ENCODE data around the gene TMTC4. TPM values are rescaled to one million over a fixed set of nuclear protein-coding genes. Genes with fewer than 3 reads are reported as not detected.

The TMTC4 gene
- total RNA-seq, 3 donors from 2014 or later, result 16.6 to 28.2 (median 16.8) TPM

DNA sequence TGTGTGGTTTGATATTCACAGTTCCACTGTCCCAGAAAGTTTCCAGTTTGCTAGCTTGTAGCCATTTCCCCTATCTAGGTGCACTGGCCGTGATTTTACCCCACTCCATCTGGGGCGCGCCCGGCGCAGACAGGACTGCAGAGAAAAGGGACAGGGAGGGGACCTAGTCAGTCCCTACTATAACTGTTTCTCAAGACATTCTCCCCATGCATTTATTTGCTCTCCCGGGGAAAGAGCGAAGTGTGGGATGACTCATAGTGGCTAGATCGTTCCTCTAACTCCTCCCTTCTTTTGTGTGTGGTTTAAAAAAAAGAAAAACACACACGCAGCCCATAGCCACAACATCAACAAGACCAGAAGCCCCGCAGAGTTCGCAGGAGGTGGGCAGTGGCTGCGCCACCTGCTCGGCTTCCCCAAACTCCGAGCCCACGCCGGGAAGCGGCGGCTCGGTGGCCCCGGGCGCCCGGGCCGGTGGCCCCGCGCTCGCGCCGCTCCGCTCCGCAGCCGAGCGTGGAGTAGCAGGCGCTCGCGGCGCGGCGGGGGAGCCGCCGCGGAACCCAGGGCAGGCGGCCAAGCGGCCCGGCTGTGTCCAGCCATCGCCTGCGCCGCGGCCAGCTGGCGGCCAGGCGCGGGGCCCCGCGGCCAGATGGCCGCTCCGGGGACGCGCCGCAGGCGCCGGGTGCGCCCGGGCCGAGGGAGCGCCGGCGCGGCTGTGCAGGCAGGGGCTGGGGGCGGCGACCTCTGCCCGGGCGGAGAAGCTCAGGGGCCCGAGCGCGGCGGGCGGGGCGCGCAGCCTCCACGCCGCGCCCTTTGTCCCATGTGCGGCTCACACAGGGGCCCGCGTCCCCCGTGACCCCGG lies 653 bp downstream of the TMTC4 start:
- Histone ChIP-seq H3K4me1 (peaks cover 5 to 6% of the 10 kb centered on the region in 2 donors), H3K27me3 (no peaks in the 10 kb centered on the region), H3K4me3 (peak overlapping the region; percentile 52 to 92 (median 80)), H3K9me3 (no peaks in the 10 kb centered on the region), H3K36me3 (no peaks in the 10 kb centered on the region), H3K27ac (peak overlapping the region; percentile 69 to 84)
- no peak for DNase-seq (ENCODE audit: low spot score in 2 of 2)
- intact Hi-C loops (cut with DNase I; ENCODE audit: low total_unique reads), result no loop called here
- TF ChIP-seq POLR2A (IDR thresholded peaks at IDR 0.05) (no peak), POLR2AphosphoS5 (IDR thresholded peaks at IDR 0.05) (no peak), CTCF (IDR thresholded peaks at IDR 0.05) (no peak)

- Histone ChIP-seq H3K4me1 (peaks cover 5 to 6% of the 10 kb centered on the region in 2 donors), H3K4me3 (peak overlapping the region; percentile 52 to 92 (median 80)), H3K27me3 (no peaks in the 10 kb centered on the region), H3K36me3 (no peaks in the 10 kb centered on the region), H3K27ac (peak overlapping the region in 1 of 2 donors; percentile 84), H3K9me3 (no peaks in the 10 kb centered on the region)
- intact Hi-C loops (cut with DNase I; ENCODE audit: low total_unique reads), result no loop called here
- no peak for DNase-seq (ENCODE audit: low spot score in 2 of 2)
- TF ChIP-seq CTCF (IDR thresholded peaks at IDR 0.05) (no peak), POLR2A (IDR thresholded peaks at IDR 0.05) (no peak), POLR2AphosphoS5 (IDR thresholded peaks at IDR 0.05) (no peak)
These were observed 1.3 kb downstream of the TMTC4 start for GRCh38 chr13:100673376-100673712.

GRCh38 chr13:100671389-100672182 lies 3.0 kb downstream of the TMTC4 start:
- no peak for TF ChIP-seq CTCF (IDR thresholded peaks at IDR 0.05)
- no peak for TF ChIP-seq POLR2A (IDR thresholded peaks at IDR 0.05)
- no peak for TF ChIP-seq POLR2AphosphoS5 (IDR thresholded peaks at IDR 0.05)
- Histone ChIP-seq H3K4me3 (no peak overlapping the region), H3K27me3 (no peaks in the 10 kb centered on the region), H3K9me3 (no peaks in the 10 kb centered on the region), H3K4me1 (peaks cover 5 to 6% of the 10 kb centered on the region in 2 donors), H3K36me3 (no peaks in the 10 kb centered on the region), H3K27ac (no peak overlapping the region)
- intact Hi-C loops (cut with DNase I; ENCODE audit: low total_unique reads), result no loop called here
- DNase-seq (ENCODE audit: low spot score in 2 of 2), result no peak

DNA sequence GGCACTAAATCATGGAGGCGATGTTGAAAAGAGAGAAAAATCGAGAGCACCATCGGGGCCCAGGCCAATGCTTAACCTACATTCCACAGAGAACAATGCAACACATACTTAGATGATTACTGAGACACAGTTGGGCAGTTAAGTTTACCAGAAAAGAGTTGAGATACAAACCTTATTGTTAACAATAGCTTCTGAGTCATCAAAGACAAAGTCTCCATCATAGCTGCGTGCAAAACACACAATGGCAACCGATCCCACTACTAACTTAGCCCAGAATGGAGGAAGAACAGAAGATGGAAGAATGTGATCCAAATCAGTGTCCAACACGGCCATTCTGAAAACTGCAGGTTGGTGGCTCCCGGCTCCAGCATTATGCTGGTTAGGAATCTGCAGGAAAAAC lies 6.2 kb downstream of the TMTC4 start:
- Histone ChIP-seq H3K4me1 (peaks cover 3% of the 10 kb centered on the region in 2 donors), H3K36me3 (no peaks in the 10 kb centered on the region), H3K4me3 (no peak overlapping the region), H3K27me3 (no peaks in the 10 kb centered on the region), H3K9me3 (no peaks in the 10 kb centered on the region), H3K27ac (no peak overlapping the region)
- DNase-seq (ENCODE audit: low spot score in 2 of 2), result no peak
- no peak for TF ChIP-seq POLR2AphosphoS5 (IDR thresholded peaks at IDR 0.05)
- TF ChIP-seq CTCF (IDR thresholded peaks at IDR 0.05), result no peak
- no peak for TF ChIP-seq POLR2A (IDR thresholded peaks at IDR 0.05)
- intact Hi-C loops (cut with DNase I; ENCODE audit: low total_unique reads), result no loop called here

GRCh38 chr13:100667894-100668293 lies 6.7 kb downstream of the TMTC4 start:
- intact Hi-C loops (cut with DNase I; ENCODE audit: low total_unique reads), result no loop called here

More at GRCh38 chr13:100667894-100668293, 6.7 kb downstream of the TMTC4 start:
- Histone ChIP-seq H3K27me3 (no peaks in the 10 kb centered on the region), H3K4me3 (no peak overlapping the region), H3K9me3 (no peaks in the 10 kb centered on the region), H3K4me1 (no peaks in the 10 kb centered on the region), H3K36me3 (no peaks in the 10 kb centered on the region), H3K27ac (no peak overlapping the region)
- no peak for DNase-seq (ENCODE audit: low spot score in 2 of 2)
- TF ChIP-seq CTCF (IDR thresholded peaks at IDR 0.05) (no peak), POLR2A (IDR thresholded peaks at IDR 0.05) (no peak), POLR2AphosphoS5 (IDR thresholded peaks at IDR 0.05) (no peak)

All from breast epithelium (tissue), 4 donors.